Ishikawa (cell line): Measurements from ENCODE around the gene PTPRJ.

Source experiments
- CEBPB ChIP-seq: IDR thresholded peaks from 2 replicates; pipeline ENCODE4 v1.6.1; 2012
- CREB1 ChIP-seq: IDR thresholded peaks from 2 replicates; pipeline ENCODE4 v1.6.1; 2012; ENCODE audit warnings: low read depth
- EGR1 ChIP-seq: IDR thresholded peaks from 2 replicates; pipeline ENCODE4 v1.6.1; 2012
- EP300 ChIP-seq: IDR thresholded peaks from 2 replicates; pipeline ENCODE4 v1.6.1; 2012; ENCODE audit warnings: borderline replicate concordance
- FOXM1 ChIP-seq: IDR thresholded peaks from 2 replicates; pipeline ENCODE4 v1.6.1; 2012; ENCODE audit warnings: low read depth, borderline replicate concordance
- NFIC ChIP-seq: IDR thresholded peaks from 2 replicates; pipeline ENCODE4 v1.6.1; 2012
- RAD21 ChIP-seq: IDR thresholded peaks from 2 replicates; pipeline ENCODE4 v1.6.1; 2012; ENCODE audit warnings: low read depth
- TAF1 ChIP-seq: IDR thresholded peaks from 2 replicates; pipeline ENCODE4 v1.6.1; 2012; ENCODE audit warnings: low read depth, mild to moderate bottlenecking
- TCF12 ChIP-seq: IDR thresholded peaks from 2 replicates; pipeline ENCODE4 v1.6.1; 2012; ENCODE audit warnings: low read depth
- YY1 ChIP-seq: IDR thresholded peaks from 2 replicates; pipeline ENCODE4 v1.6.1; 2012; ENCODE audit warnings: low read depth
- TF ChIP-seq, protein P1 (sequence below): IDR thresholded peaks from 2 replicates; pipeline ENCODE4 v1.6.1; 2012; ENCODE audit warnings: low read depth, mild to moderate bottlenecking
- TF ChIP-seq, protein P2 (sequence below): IDR thresholded peaks from 2 replicates; pipeline ENCODE4 v1.6.1; 2012
- TF ChIP-seq, protein P3 (sequence below): IDR thresholded peaks from 2 replicates; pipeline ENCODE4 v1.6.1; 2012

- no peak for TF ChIP-seq EGR1
- TF ChIP-seq FOXM1 = no peak
- no peak for TF ChIP-seq CEBPB
- no peak for TF ChIP-seq CREB1
- TF ChIP-seq TCF12 = no peak
- no peak for TF ChIP-seq TAF1
- TF ChIP-seq EP300 = no peak
- no peak for TF ChIP-seq NFIC
- TF ChIP-seq, protein P1, sequence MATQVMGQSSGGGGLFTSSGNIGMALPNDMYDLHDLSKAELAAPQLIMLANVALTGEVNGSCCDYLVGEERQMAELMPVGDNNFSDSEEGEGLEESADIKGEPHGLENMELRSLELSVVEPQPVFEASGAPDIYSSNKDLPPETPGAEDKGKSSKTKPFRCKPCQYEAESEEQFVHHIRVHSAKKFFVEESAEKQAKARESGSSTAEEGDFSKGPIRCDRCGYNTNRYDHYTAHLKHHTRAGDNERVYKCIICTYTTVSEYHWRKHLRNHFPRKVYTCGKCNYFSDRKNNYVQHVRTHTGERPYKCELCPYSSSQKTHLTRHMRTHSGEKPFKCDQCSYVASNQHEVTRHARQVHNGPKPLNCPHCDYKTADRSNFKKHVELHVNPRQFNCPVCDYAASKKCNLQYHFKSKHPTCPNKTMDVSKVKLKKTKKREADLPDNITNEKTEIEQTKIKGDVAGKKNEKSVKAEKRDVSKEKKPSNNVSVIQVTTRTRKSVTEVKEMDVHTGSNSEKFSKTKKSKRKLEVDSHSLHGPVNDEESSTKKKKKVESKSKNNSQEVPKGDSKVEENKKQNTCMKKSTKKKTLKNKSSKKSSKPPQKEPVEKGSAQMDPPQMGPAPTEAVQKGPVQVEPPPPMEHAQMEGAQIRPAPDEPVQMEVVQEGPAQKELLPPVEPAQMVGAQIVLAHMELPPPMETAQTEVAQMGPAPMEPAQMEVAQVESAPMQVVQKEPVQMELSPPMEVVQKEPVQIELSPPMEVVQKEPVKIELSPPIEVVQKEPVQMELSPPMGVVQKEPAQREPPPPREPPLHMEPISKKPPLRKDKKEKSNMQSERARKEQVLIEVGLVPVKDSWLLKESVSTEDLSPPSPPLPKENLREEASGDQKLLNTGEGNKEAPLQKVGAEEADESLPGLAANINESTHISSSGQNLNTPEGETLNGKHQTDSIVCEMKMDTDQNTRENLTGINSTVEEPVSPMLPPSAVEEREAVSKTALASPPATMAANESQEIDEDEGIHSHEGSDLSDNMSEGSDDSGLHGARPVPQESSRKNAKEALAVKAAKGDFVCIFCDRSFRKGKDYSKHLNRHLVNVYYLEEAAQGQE = no peak
- no peak for TF ChIP-seq YY1
- TF ChIP-seq RAD21 = no peak
- TF ChIP-seq, protein P2, sequence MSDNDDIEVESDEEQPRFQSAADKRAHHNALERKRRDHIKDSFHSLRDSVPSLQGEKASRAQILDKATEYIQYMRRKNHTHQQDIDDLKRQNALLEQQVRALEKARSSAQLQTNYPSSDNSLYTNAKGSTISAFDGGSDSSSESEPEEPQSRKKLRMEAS = no peak
- TF ChIP-seq, protein P3, sequence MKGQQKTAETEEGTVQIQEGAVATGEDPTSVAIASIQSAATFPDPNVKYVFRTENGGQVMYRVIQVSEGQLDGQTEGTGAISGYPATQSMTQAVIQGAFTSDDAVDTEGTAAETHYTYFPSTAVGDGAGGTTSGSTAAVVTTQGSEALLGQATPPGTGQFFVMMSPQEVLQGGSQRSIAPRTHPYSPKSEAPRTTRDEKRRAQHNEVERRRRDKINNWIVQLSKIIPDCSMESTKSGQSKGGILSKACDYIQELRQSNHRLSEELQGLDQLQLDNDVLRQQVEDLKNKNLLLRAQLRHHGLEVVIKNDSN = no peak
These were observed 5.9 kb downstream of the PTPRJ start for GRCh38 chr11:47986219-47986618.
